CD4-positive, alpha-beta memory T cell (primary cell): ENCODE results near the gene OSBP. TPM values are rescaled to one million over a fixed set of nuclear protein-coding genes. Genes with fewer than 3 reads are reported as not detected.
"Not testable (repeated sequence)": the region's sequence is repeated elsewhere in the genome, so short reads cannot be mapped to it uniquely, and the experiment has no call there.

Experiments used
- CTCF ChIA-PET: fragments of 350-600 bp; sonication (Branson Sonifier 250); formaldehyde crosslinking; loops from one replicate; lab custom pipeline; 2021; ENCODE audit warnings: inconsistent platforms; ENCODE audit not compliant: partially characterized antibody; lab: Charles Lee
- POLR2A ChIA-PET: fragments of 350-600 bp; sonication (Branson Sonifier 250); formaldehyde crosslinking; loops from one replicate; lab custom pipeline; 2021; ENCODE audit not compliant: partially characterized antibody; lab: Charles Lee
- DNase-seq, 5 donors: peaks; one replicate each; pipeline versions ENCODE4 v3.0.0 to v3.0.0-alpha.2; 2020 to 2022; ENCODE audit warnings: mixed read lengths in 1 of 5
- H3K27ac ChIP-seq: one replicate; pipeline ENCODE4 v1.7.0; 2013; ENCODE audit warnings: low read depth, low read length
- H3K27me3 ChIP-seq: 2 replicates; pipeline ENCODE4 v1.7.0; 2013; ENCODE audit warnings: mild to moderate bottlenecking, low read length, moderate library complexity; ENCODE audit not compliant: insufficient read depth
- H3K36me3 ChIP-seq: 2 replicates; pipeline ENCODE4 v1.7.0; 2013; ENCODE audit warnings: mild to moderate bottlenecking, low read length, moderate library complexity; ENCODE audit not compliant: insufficient read depth
- H3K4me1 ChIP-seq: 2 replicates; pipeline ENCODE4 v1.7.0; 2013; ENCODE audit warnings: mild to moderate bottlenecking, low read length, moderate library complexity; ENCODE audit not compliant: insufficient read depth
- H3K4me3 ChIP-seq, 2 donors: one replicate each; pipeline ENCODE4 v1.7.0; 2013; ENCODE audit warnings: low read length in 2 of 2, mild to moderate bottlenecking in 1 of 2
- H3K9me3 ChIP-seq, 2 donors: one replicate each; pipeline ENCODE4 v1.7.0; 2013; ENCODE audit warnings: low read length in 2 of 2, control low read depth in 1 of 2; ENCODE audit not compliant: control insufficient read depth in 1 of 2
- H3K27ac Mint-ChIP-seq, 7 donors: one replicate each; pipeline ENCODE4 v1.8.0; 2020 to 2021; ENCODE audit warnings: mixed read lengths in 7 of 7, mild to moderate bottlenecking in 6 of 7, inconsistent platforms in 3 of 7, moderate library complexity in 3 of 7
- H3K27me3 Mint-ChIP-seq, 2 donors: one replicate each; pipeline ENCODE4 v1.8.0; 2020 to 2021; ENCODE audit warnings: mixed read lengths in 2 of 2
- H3K36me3 Mint-ChIP-seq, 2 donors: one replicate each; pipeline ENCODE4 v1.8.0; 2020 to 2021; ENCODE audit warnings: mixed read lengths in 2 of 2, inconsistent platforms in 1 of 2, mild to moderate bottlenecking in 1 of 2
- H3K4me1 Mint-ChIP-seq, 4 donors: one replicate each; pipeline ENCODE4 v1.8.0; 2020 to 2021; ENCODE audit warnings: mixed read lengths in 4 of 4, mild to moderate bottlenecking in 1 of 4
- H3K4me3 Mint-ChIP-seq, 8 donors: one replicate each; pipeline ENCODE4 v1.8.0; 2020 to 2021; ENCODE audit warnings: mixed read lengths in 8 of 8, mild to moderate bottlenecking in 7 of 8, moderate library complexity in 6 of 8, inconsistent platforms in 3 of 8
- H3K9me3 Mint-ChIP-seq, 8 donors: one replicate each; pipeline ENCODE4 v1.8.0; 2020 to 2021; ENCODE audit warnings: mixed read lengths in 8 of 8, mild to moderate bottlenecking in 5 of 8, inconsistent platforms in 3 of 8, moderate library complexity in 1 of 8
- intact Hi-C: fragments of 100-400 bp; cut with micrococcal nuclease; formaldehyde crosslinking; loops from one replicate; pipeline ENCODE4 v1.15.1; 2023
- polyA plus RNA-seq, 2 donors: library from polyadenylated mRNA; unstranded; fragments of 300-500 nt; fragmentation: Illumina TruSeq; gene quantifications; one replicate each; pipeline ENCODE4 v1.2.3, GENCODE V29; 2021
- total RNA-seq, 2 experiments: library from RNA; stranded (reverse); gene quantifications; one replicate each; pipeline ENCODE4 v1.2.3, GENCODE V29; 2021

Gene OSBP
- total and polyA plus RNA-seq, 4 experiments from 2014 or later, result 17.4 to 55.6 (median 48.4) TPM

- intact Hi-C loops, result loop anchor here (1.0 to 10.0 kb wide), 6 partner anchors 8 to 1837 kb away; partner anchors contain the start of genes DTX4, FAM111A, MED19 and STX3
- Histone ChIP-seq H3K9me3 (no peaks in the 10 kb centered on the region), H3K27ac (no peak overlapping the region), H3K4me1 (peaks cover 28% of the 10 kb centered on the region), H3K4me3 (peak overlapping the region; percentile 19 to 61), H3K36me3 (no peaks in the 10 kb centered on the region), H3K27me3 (no peaks in the 10 kb centered on the region)
- peaks cover 0 to 21% (median 0%) of the 10 kb centered on the region in 8 donors for H3K9me3 Mint-ChIP-seq
- peaks cover 0 to 9% of the 10 kb centered on the region in 2 donors for H3K27me3 Mint-ChIP-seq
- peak overlapping the region; percentile 86 to 96 (median 88) for H3K4me3 Mint-ChIP-seq
- H3K36me3 Mint-ChIP-seq, result peaks cover 0 to 11% of the 10 kb centered on the region in 2 donors
- ChIA-PET CTCF (interaction anchor here (1.9 kb wide), 1 partner anchor 14 kb away, joined by 6 read pairs; no protein-coding TSS in a partner anchor), POLR2A (interaction anchor here (0.7 to 4.3 kb wide), 3 partner anchors 9 to 64 kb away, joined by 3 to 76 read pairs (median 36); partner anchors contain the start of gene OSBP)
- DNase-seq, result no peak
- peaks cover 21 to 65% (median 39%) of the 10 kb centered on the region in 4 donors for H3K4me1 Mint-ChIP-seq
- H3K27ac Mint-ChIP-seq, result peak overlapping the region in 5 of 7 donors; percentile 5 to 100 (median 96)
Measured at GRCh38 chr11:59551659-59552521, 63.7 kb downstream of the OSBP start.

GRCh38 chr11:59550842-59551658 is 64.5 kb downstream of the OSBP start:
- no peaks in the 10 kb centered on the region for H3K9me3 ChIP-seq
- intact Hi-C loops, result loop anchor here (1.0 to 10.0 kb wide), 10 partner anchors 9 to 1836 kb away; partner anchors contain the start of genes DTX4, FAM111A, MED19 and PATL1
- no peaks in the 10 kb centered on the region for H3K36me3 ChIP-seq
- Mint-ChIP-seq H3K9me3 (peaks cover 0 to 17% (median 0%) of the 10 kb centered on the region in 8 donors), H3K27me3 (peaks cover 0 to 9% of the 10 kb centered on the region in 2 donors), H3K27ac (peak overlapping the region; percentile 92 to 100 (median 94)), H3K4me1 (peaks cover 19 to 58% (median 33%) of the 10 kb centered on the region in 4 donors), H3K4me3 (peak overlapping the region; percentile 86 to 96 (median 88)), H3K36me3 (peaks cover 0 to 11% of the 10 kb centered on the region in 2 donors)
- DNase-seq, result peak; percentile 80 to 86 (median 83)
- peak overlapping the region; percentile 51 for H3K27ac ChIP-seq
- H3K4me1 ChIP-seq, result peaks cover 20% of the 10 kb centered on the region
- ChIA-PET CTCF (interaction anchor here (0.9 to 1.9 kb wide), 2 partner anchors 15 to 65 kb away, joined by 3 to 6 read pairs; partner anchors contain the start of gene OSBP), POLR2A (interaction anchor here (0.7 to 4.3 kb wide), 5 partner anchors 10 to 408 kb away, joined by 3 to 76 read pairs (median 24); partner anchors contain the start of genes FAM111A and OSBP)
- H3K27me3 ChIP-seq, result no peaks in the 10 kb centered on the region
- H3K4me3 ChIP-seq, result peak overlapping the region; percentile 19 to 61

GRCh38 chr11:59550368-59550841 is 65.2 kb downstream of the OSBP start:
- DNase-seq, result peak; percentile 86 to 94 (median 87)
- Mint-ChIP-seq H3K36me3 (peaks cover 0 to 11% of the 10 kb centered on the region in 2 donors), H3K4me3 (peak overlapping the region; percentile 86 to 96 (median 88)), H3K27me3 (peaks cover 0 to 9% of the 10 kb centered on the region in 2 donors), H3K4me1 (peaks cover 16 to 52% (median 26%) of the 10 kb centered on the region in 4 donors), H3K9me3 (peaks cover 0 to 15% (median 0%) of the 10 kb centered on the region in 8 donors), H3K27ac (peak overlapping the region; percentile 92 to 100 (median 94))
- H3K4me3 ChIP-seq, result peak overlapping the region; percentile 19 to 61
- H3K27ac ChIP-seq, result peak overlapping the region; percentile 51
- no peaks in the 10 kb centered on the region for H3K27me3 ChIP-seq
- intact Hi-C loops, result loop anchor here (1.0 to 10.0 kb wide), 9 partner anchors 13 to 1836 kb away; partner anchors contain the start of genes DTX4, FAM111A, MED19 and PATL1
- no peaks in the 10 kb centered on the region for H3K9me3 ChIP-seq
- no peaks in the 10 kb centered on the region for H3K36me3 ChIP-seq
- CTCF ChIA-PET, result interaction anchor here (0.7 to 2.2 kb wide), 6 partner anchors 11 to 982 kb away, joined by 3 to 6 read pairs (median 4); partner anchors contain the start of genes OSBP and PATL1
- POLR2A ChIA-PET, result interaction anchor here (1.3 to 4.3 kb wide), 4 partner anchors 11 to 408 kb away, joined by 3 to 76 read pairs (median 30); partner anchors contain the start of genes FAM111A and OSBP
- peaks cover 14% of the 10 kb centered on the region for H3K4me1 ChIP-seq

- Histone ChIP-seq H3K36me3 (no peaks in the 10 kb centered on the region), H3K27ac (no peak overlapping the region)
- POLR2A ChIA-PET, result interaction anchor here (2.8 to 4.3 kb wide), 2 partner anchors 17 to 67 kb away, joined by 24 to 36 read pairs; partner anchors contain the start of gene OSBP
Measured at GRCh38 chr11:59548309-59548656, 67.3 kb downstream of the OSBP start.

GRCh38 chr11:59547605-59548308 is 67.8 kb downstream of the OSBP start:
- H3K27me3 Mint-ChIP-seq, H3K27ac ChIP-seq, H3K4me3 Mint-ChIP-seq, H3K36me3 ChIP-seq, H3K4me3 ChIP-seq, DNase-seq, H3K27me3 ChIP-seq, H3K9me3 ChIP-seq, intact Hi-C loops: not testable (repeated sequence)
- Mint-ChIP-seq H3K4me1 (peaks cover 13 to 35% (median 22%) of the 10 kb centered on the region in 4 donors), H3K36me3 (peaks cover 0 to 11% of the 10 kb centered on the region in 2 donors), H3K27ac (peak overlapping the region in 1 of 7 donors; percentile 32), H3K9me3 (peaks cover 0 to 17% (median 0%) of the 10 kb centered on the region in 8 donors)
- ChIA-PET POLR2A (interaction anchor here (1.3 to 4.3 kb wide), 3 partner anchors 13 to 121 kb away, joined by 3 to 36 read pairs (median 6); partner anchors contain the start of genes OSBP and PATL1), CTCF (interaction anchor here (1.5 to 2.2 kb wide), 3 partner anchors 8 to 121 kb away, joined by 4 to 6 read pairs (median 4); partner anchors contain the start of gene PATL1)
- peaks cover 12% of the 10 kb centered on the region for H3K4me1 ChIP-seq

More at GRCh38 chr11:59548309-59548656, 67.3 kb downstream of the OSBP start:
- no peak overlapping the region for H3K4me3 ChIP-seq
- intact Hi-C loops, result no loop called here
- DNase-seq, result no peak
- no peaks in the 10 kb centered on the region for H3K9me3 ChIP-seq
- Mint-ChIP-seq H3K27me3 (peaks cover 0 to 9% of the 10 kb centered on the region in 2 donors), H3K4me3 (no peak overlapping the region), H3K4me1 (peaks cover 14 to 40% (median 25%) of the 10 kb centered on the region in 4 donors), H3K36me3 (peaks cover 0 to 11% of the 10 kb centered on the region in 2 donors), H3K27ac (peak overlapping the region in 1 of 7 donors; percentile 100), H3K9me3 (peaks cover 0 to 17% (median 0%) of the 10 kb centered on the region in 8 donors)
- H3K4me1 ChIP-seq, result peaks cover 12% of the 10 kb centered on the region
- no peaks in the 10 kb centered on the region for H3K27me3 ChIP-seq
- CTCF ChIA-PET, result interaction anchor here (1.5 to 2.2 kb wide), 3 partner anchors 9 to 68 kb away, joined by 3 to 8 read pairs (median 4); no protein-coding TSS in a partner anchor
